GM21367 (cell line): ENCODE measurements around the gene FRA10AC1.

Source experiments
- ATAC-seq: cut with Tn5 transposase; IDR thresholded peaks from one replicate; pipeline ENCODE4 v1.9.1; 2021; ENCODE audit not compliant: unreplicated experiment

FRA10AC1 gene

DNA sequence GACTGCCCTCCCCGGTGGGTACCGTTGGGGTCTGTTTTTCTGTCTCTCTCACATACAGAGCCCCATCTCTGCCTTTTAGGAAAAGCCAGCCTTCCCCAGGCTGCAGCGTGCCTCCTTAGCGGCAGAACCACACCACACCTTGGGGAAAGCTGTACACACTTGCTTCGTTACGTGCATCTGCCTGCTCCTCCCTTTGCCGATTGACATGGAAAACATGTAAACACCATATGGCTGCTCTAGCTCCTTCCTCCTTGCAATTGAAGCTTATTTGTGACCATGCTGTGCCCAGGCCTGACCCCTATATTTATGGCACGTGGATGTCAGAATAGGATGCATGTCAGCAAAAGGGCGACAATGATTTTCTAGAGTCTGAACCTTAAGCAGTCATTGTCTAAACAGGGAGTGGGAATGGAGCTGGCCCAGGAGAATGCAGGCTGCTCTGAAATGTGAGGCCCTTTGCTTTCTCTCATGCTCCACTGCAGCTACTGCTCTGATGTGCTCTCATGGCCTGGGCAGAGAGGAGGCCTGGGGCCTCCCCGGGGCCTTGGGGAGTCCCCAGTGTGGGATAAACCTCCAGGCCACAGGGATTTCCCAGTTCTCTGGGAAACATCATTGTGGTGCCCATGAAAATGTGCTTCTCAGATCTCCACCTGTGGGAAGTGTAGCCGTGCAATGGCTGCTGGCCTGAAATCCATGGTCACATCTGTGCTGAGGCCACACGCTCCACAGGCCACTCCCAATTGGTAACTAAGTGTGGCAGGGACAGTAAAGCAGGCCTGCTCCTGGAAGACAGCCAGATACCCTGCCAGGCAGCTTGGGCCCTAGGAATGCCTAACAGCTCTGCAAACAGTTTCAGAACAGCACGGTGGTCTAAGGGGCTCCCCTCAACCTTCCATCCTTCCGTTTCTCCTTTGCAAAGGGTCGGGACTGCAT, 71.5 kb downstream of the FRA10AC1 start:
- ATAC-seq: no peak

DNA sequence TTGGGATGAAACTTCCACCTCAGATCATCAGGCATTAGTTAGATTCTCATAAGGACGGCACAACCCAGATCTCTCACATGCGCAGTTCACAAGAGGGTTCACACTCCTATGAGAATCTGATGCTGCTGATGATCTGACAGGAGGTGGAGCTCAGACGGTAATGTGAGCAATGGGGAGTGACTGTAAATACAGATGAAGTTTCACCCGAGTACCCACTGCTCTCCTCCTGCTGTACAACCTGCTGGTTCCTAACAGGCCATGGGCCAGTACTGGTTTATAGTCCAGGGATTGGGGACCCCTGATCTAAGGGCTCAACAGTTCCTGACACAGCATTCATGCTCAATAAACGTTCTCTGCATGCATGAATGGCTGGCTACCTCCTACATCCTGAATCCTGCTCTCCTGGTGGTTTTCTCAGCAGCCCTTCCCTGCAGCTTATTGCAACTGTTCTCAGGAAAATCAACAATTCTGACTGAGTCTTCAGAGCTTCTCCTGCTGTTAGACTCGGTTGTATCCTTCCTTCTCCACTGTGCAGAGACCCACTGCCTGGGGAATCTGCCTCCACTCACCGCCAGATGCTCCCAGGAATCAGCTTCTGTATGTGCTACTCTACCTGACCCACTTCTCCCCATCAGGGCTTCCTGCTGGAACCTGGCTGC, 72.6 kb downstream of the FRA10AC1 start:
- ATAC-seq: no peak

DNA sequence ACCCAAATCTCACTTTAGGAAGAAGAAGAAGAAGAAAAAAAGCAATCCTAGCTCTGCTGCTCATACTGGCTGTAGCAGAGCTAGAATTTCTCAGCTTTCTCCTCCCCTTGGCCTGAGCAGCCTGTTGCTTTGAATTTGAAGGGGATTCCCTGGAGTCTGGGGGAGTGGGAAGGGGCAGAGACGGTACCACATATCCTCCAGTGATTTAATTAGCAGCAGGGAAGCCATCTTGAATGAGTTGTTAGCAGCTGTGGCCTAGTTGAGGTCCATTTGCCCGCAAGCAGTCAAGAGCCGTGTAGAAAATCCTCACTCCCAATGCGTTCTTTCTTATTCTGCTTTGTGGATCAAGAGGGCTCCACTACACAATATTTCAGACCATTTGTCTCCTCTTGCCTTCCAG, 73.5 kb downstream of the FRA10AC1 start:
- no peak for ATAC-seq

DNA sequence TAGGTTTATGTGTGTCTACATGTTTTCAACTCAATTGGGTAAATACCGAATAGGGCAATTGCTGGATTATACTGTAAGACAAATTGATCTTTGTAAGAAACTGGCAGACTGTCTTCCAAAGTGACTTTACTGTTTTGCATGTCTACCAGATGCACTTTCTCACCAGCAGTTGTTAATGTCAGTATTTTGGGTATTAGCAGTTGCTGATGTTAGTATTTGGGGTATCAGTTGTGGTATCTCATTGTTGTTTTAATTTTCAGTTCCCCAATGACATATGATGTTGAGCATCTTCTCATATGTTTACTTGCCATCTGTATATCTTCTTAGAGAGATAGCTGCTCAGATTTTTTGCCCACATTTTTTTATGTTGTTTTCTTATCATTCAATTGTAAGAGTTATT, 79.5 kb downstream of the FRA10AC1 start:
- no peak for ATAC-seq

DNA sequence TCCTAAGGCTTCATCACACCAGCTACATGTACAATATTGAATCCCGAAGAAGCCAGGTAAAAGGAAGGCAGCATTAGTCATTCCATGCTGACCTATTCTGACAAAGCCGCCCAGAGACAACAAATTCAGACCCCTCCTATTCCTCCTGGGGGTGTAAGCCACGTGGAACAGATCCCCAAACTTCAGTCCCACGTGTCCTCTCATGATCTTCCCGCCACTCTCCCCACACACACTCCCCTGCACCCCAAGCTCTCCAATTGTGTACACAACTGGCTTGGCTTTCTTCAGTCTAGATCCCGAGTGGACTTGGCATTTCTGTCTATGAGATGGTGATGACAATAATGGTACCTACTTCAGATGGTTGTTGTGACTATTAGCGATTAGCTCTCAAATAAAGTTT, 81.5 kb downstream of the FRA10AC1 start:
- no peak for ATAC-seq
